Measurements from ENCODE around the gene TRAF3IP1. TPM values are rescaled to one million over a fixed set of nuclear protein-coding genes. Genes with fewer than 3 reads are reported as not detected.

TRAF3IP1 gene
- total and polyA plus RNA-seq, 2 of the 13 experiments (the other 11 are each of a cell fraction or from before 2014, with no cell fraction given) = 4.1 to 12.9 TPM

DNA sequence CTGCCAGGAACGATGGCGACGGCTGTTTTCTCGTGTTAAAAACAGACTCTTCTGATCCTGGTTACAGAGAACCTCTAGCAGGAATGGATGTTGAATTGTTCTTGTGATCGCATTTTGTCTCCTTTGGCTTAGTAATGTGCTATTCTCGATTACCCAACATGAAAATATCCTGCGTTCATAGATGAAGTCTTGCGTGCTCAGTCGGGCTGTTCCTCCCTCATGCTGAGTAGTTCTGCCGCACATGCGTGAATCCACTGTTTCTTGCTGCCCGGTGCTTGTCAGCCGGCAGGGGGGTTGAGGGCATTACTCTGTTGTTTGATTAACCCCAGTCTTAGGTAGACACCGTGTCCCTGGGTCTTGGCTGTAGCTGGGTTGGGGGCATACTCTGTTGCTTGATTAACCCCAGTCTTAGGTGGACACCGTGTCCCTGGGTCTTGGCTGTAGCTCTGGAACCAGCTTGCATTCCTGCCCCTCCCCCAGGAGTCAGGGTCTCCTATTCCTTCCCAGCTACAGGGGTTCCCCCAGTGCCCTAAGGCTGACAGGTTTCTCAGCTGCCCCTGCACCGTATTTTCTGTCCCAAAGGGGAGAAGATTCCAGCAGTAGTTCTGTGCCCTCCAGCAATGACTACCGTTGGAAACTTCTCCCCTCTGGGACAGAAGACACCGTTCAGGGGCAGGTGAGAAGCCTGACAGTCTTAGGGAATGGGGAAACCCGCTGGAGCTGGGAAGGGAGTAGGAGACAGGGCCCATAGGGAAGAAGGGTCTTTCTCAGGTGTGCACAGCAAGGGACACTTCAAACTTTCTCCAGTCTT lies 84.3 kb downstream of the TRAF3IP1 start (continued):
- TF ChIP-seq NFE2L1 (CRISPR knock-in tag; IDR thresholded peaks at IDR 0.05; ENCODE audit: borderline replicate concordance) (peak; percentile 30; the same call in 1 of the 2 replicates), ZNF678 (CRISPR knock-in tag; IDR thresholded peaks at IDR 0.05) (no peak), RFX3 (CRISPR knock-in tag; IDR thresholded peaks at IDR 0.05) (no peak), ZNF652 (CRISPR knock-in tag; IDR thresholded peaks at IDR 0.05; ENCODE audit: borderline replicate concordance, low read depth) (no peak), REPIN1 (CRISPR knock-in tag; IDR thresholded peaks at IDR 0.05; ENCODE audit: borderline replicate concordance, low read depth) (no peak; the same call in 1 of the 2 replicates), AHR (CRISPR knock-in tag; IDR thresholded peaks at IDR 0.05) (no peak), ZKSCAN1 (IDR thresholded peaks at IDR 0.05; ENCODE audit: low read length) (no peak), NBN (conservative IDR thresholded peaks at IDR 0.05) (no peak)
- TF ChIP-seq, protein P1, sequence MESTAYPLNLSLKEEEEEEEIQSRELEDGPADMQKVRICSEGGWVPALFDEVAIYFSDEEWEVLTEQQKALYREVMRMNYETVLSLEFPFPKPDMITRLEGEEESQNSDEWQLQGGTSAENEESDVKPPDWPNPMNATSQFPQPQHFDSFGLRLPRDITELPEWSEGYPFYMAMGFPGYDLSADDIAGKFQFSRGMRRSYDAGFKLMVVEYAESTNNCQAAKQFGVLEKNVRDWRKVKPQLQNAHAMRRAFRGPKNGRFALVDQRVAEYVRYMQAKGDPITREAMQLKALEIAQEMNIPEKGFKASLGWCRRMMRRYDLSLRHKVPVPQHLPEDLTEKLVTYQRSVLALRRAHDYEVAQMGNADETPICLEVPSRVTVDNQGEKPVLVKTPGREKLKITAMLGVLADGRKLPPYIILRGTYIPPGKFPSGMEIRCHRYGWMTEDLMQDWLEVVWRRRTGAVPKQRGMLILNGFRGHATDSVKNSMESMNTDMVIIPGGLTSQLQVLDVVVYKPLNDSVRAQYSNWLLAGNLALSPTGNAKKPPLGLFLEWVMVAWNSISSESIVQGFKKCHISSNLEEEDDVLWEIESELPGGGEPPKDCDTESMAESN (CRISPR knock-in tag; conservative IDR thresholded peaks at IDR 0.05) = peak; percentile 66; the same call in 1 of the 2 replicates
- TF ChIP-seq, protein P2, sequence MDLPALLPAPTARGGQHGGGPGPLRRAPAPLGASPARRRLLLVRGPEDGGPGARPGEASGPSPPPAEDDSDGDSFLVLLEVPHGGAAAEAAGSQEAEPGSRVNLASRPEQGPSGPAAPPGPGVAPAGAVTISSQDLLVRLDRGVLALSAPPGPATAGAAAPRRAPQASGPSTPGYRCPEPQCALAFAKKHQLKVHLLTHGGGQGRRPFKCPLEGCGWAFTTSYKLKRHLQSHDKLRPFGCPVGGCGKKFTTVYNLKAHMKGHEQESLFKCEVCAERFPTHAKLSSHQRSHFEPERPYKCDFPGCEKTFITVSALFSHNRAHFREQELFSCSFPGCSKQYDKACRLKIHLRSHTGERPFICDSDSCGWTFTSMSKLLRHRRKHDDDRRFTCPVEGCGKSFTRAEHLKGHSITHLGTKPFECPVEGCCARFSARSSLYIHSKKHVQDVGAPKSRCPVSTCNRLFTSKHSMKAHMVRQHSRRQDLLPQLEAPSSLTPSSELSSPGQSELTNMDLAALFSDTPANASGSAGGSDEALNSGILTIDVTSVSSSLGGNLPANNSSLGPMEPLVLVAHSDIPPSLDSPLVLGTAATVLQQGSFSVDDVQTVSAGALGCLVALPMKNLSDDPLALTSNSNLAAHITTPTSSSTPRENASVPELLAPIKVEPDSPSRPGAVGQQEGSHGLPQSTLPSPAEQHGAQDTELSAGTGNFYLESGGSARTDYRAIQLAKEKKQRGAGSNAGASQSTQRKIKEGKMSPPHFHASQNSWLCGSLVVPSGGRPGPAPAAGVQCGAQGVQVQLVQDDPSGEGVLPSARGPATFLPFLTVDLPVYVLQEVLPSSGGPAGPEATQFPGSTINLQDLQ (CRISPR knock-in tag; IDR thresholded peaks at IDR 0.05) = no peak
- TF ChIP-seq, protein P3, sequence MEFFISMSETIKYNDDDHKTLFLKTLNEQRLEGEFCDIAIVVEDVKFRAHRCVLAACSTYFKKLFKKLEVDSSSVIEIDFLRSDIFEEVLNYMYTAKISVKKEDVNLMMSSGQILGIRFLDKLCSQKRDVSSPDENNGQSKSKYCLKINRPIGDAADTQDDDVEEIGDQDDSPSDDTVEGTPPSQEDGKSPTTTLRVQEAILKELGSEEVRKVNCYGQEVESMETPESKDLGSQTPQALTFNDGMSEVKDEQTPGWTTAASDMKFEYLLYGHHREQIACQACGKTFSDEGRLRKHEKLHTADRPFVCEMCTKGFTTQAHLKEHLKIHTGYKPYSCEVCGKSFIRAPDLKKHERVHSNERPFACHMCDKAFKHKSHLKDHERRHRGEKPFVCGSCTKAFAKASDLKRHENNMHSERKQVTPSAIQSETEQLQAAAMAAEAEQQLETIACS (CRISPR knock-in tag; IDR thresholded peaks at IDR 0.05) = peak; percentile 16; the same call in 1 of the 2 replicates
- TF ChIP-seq, protein P4, sequence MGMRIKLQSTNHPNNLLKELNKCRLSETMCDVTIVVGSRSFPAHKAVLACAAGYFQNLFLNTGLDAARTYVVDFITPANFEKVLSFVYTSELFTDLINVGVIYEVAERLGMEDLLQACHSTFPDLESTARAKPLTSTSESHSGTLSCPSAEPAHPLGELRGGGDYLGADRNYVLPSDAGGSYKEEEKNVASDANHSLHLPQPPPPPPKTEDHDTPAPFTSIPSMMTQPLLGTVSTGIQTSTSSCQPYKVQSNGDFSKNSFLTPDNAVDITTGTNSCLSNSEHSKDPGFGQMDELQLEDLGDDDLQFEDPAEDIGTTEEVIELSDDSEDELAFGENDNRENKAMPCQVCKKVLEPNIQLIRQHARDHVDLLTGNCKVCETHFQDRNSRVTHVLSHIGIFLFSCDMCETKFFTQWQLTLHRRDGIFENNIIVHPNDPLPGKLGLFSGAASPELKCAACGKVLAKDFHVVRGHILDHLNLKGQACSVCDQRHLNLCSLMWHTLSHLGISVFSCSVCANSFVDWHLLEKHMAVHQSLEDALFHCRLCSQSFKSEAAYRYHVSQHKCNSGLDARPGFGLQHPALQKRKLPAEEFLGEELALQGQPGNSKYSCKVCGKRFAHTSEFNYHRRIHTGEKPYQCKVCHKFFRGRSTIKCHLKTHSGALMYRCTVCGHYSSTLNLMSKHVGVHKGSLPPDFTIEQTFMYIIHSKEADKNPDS (CRISPR knock-in tag; IDR thresholded peaks at IDR 0.05) = no peak
